ENCODE data around the gene CRNKL1.

DNA sequence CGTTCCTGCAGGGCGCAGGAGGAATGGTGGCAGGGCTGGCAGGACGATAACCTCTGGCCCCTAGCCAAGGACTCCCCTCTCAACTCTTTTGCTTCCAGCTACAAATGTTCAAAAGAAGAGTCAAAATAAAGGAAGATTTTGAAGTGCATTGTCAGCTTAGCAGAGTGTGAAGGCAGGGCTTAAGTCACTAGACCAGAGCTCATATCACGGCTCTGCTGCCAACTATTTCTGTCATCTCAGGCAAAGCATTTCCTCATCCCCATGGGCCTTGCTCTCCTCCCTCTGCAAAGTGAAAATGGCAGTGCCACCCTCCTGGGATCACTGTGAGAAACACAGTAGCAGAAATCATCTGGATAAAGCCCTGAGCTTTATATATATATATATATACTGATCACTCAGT lies 36.8 kb upstream of the CRNKL1 start:
- TF ChIP-seq ISL1 (CRISPR knock-in tag; IDR thresholded peaks at IDR 0.05) = no peak
- no peak for TF ChIP-seq ZFP3 (CRISPR knock-in tag; IDR thresholded peaks at IDR 0.05)
